ENCODE results near the gene PALB2.

DNA sequence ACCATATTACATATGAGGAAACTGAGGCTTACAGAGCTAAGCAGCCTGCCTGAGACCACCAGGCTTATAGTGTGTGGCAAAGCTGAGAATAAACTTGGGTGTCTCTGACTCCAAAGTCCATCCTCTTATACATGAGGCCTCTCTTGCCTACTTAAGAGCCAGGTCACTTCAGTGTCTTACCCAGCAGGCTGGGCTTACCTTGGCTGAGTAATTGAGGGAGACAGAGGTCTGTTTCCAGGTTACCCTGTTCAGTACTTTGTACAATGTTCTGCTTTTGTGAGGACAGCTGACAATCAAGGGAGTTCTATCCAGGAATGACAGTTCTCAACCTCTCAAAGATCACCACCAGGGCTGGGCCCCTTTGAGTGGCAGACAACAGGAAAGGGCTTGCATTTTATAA is 59.3 kb downstream of the PALB2 start:
- TF ChIP-seq POLR2A (IDR thresholded peaks at IDR 0.05; ENCODE audit: low read length) (no peak), GATA1 (IDR thresholded peaks at IDR 0.05; ENCODE audit: low read depth, low read length) (no peak)

Measured in erythroblast (primary cell).